Rectal smooth muscle tissue (tissue), 1 donor: ENCODE data around the gene TMED10.
"Not testable (repeated sequence)": the region's sequence is repeated elsewhere in the genome, so short reads cannot be mapped to it uniquely, and the experiment has no call there.

Source experiments
- H3K27ac ChIP-seq: one replicate; pipeline ENCODE4 v1.7.0; 2013; ENCODE audit warnings: low read depth, low read length, inconsistent platforms
- H3K27me3 ChIP-seq: one replicate; pipeline ENCODE4 v1.7.0; 2013; ENCODE audit warnings: low read length; ENCODE audit not compliant: control insufficient read depth, insufficient read depth
- H3K36me3 ChIP-seq: one replicate; pipeline ENCODE4 v1.7.0; 2013; ENCODE audit warnings: low read length; ENCODE audit not compliant: control insufficient read depth, insufficient read depth
- H3K4me1 ChIP-seq: one replicate; pipeline ENCODE4 v1.7.0; 2013; ENCODE audit warnings: low read length; ENCODE audit not compliant: control insufficient read depth, insufficient read depth
- H3K4me3 ChIP-seq: one replicate; pipeline ENCODE4 v1.7.0; 2013; ENCODE audit warnings: low read length
- H3K9ac ChIP-seq: one replicate; pipeline ENCODE4 v1.7.0; 2013; ENCODE audit warnings: low read length

TMED10 gene

GRCh38 chr14:75150637-75151036 is 25.8 kb downstream of the TMED10 start:
- H3K4me1 ChIP-seq, H3K27ac ChIP-seq, H3K36me3 ChIP-seq, H3K27me3 ChIP-seq, H3K4me3 ChIP-seq, H3K9ac ChIP-seq: not testable (repeated sequence)

DNA sequence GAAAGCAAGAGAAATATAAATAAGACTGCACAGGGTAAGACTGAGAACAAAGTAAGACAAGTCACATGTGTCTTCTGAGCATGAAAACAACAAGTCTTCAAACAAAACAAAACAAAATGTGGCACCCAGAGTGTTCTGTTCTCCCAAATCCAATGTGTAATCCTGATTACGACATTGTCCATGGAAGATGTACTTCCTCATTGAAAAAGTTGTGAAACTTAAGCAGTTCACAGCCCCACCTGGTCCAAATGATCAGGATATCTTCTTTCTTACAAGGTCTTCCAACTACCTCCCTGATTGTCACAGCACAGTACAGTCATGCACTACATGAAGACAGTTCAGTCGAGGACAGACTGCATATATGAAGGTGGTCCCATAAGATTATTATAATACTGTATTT is 26.3 kb downstream of the TMED10 start:
- Histone ChIP-seq H3K27me3 (no peaks in the 10 kb centered on the region), H3K27ac (no peak overlapping the region), H3K9ac (no peak overlapping the region), H3K4me3 (no peak overlapping the region), H3K4me1 (peaks cover 2% of the 10 kb centered on the region), H3K36me3 (peaks cover 4% of the 10 kb centered on the region)

DNA sequence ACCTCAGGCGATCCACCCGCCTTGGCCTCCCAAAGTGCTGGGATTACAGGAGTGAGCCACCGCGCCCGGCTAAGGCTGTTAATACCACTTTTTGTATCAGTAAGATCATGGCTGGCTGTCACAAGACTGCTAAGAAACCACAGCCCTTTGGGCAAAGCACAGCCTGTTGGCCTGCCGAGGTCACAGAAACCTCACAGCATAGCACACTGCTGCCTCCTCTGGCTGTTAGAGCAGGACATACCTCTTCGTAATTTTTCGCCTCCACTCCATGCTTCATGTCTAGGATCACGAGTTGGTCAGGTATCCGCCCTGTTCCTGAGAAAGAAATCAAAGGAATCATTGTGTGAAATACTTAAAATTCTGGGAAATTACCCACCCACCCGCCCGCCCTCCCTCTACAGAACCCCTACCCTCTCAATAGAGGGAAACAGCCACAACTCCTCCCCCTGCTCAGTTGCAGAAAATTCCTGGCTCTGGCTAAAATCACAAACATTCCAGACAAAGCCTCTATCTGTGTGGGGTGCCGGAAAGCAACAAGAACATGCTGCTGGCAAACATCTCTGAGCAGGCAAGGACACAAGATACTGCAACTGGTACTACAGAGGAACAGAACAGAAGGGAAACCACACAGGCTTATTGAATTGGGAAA is 28.9 kb downstream of the TMED10 start:
- no peak overlapping the region for H3K4me3 ChIP-seq
- H3K4me1 ChIP-seq: peaks cover 4% of the 10 kb centered on the region
- peak overlapping the region; percentile 78 for H3K27ac ChIP-seq
- H3K9ac ChIP-seq: no peak overlapping the region
- no peaks in the 10 kb centered on the region for H3K27me3 ChIP-seq
- H3K36me3 ChIP-seq: peaks cover 8% of the 10 kb centered on the region

- Histone ChIP-seq H3K9ac (no peak overlapping the region), H3K27me3 (no peaks in the 10 kb centered on the region), H3K36me3 (peaks cover 5% of the 10 kb centered on the region), H3K4me3 (no peak overlapping the region), H3K4me1 (peaks cover 10% of the 10 kb centered on the region), H3K27ac (no peak overlapping the region)
Observed at GRCh38 chr14:75144944-75145343, 31.5 kb downstream of the TMED10 start.

DNA sequence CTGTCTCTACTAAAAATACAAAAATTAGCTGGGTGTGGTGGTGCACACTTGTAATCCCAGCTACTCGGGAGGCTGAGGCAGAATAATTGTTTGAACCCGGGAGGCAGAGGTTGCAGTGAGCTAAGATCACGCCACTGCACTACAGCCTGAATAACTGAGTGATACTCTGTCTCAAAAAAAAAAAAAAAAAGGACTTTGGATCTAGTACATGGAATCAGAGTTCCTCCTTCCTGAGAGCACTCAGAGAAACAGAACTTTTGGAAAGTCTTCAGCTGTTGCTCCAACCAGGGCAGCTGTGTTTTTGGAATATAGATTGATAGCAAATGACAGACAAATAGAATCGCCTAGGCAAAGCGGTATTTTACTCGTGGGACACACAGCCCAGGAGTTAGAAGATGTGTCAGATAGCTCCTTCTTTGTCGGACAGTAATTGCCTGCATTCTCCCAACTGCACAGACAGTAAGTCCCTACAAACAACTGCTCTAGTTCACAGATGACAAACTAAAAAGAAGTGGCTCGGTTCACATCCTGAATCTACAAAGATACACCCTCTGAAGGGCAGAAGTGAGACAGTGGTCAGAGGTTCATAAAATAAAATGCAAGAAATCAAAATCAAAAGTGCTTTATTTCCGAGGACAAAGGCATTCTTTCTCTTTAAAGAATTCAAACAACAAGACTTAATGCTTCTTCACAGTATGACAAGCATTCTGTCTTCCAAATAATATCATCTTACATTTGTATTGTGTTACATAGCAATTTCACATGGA is 32.5 kb downstream of the TMED10 start:
- Histone ChIP-seq H3K27ac (no peak overlapping the region), H3K27me3 (no peaks in the 10 kb centered on the region), H3K36me3 (peaks cover 5% of the 10 kb centered on the region), H3K4me3 (no peak overlapping the region), H3K4me1 (peaks cover 10% of the 10 kb centered on the region), H3K9ac (no peak overlapping the region)

GRCh38 chr14:75142494-75142893 is 33.9 kb downstream of the TMED10 start:
- H3K4me1 ChIP-seq: peaks cover 11% of the 10 kb centered on the region
- H3K4me3 ChIP-seq: no peak overlapping the region
- no peak overlapping the region for H3K9ac ChIP-seq
- H3K27me3 ChIP-seq: no peaks in the 10 kb centered on the region
- peaks cover 5% of the 10 kb centered on the region for H3K36me3 ChIP-seq
- no peak overlapping the region for H3K27ac ChIP-seq

DNA sequence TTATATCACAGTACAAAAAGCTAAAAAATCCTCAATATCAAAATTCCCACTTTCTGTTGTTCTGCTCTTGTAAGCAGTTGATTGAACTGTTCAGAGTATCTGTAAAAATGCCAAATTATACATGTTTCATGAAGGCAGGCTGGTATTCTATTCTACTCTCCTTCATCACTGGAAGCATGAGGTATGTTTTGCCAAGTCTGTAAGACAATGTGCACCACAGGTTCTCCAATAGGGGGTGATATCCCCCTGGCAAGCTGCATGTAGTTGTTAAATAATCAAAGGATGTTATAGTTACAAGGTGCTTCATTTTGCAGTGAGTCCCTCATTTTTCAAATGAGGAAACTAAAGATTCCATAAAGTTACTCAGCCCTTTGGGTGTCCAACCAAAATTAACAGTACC is 34.4 kb downstream of the TMED10 start:
- H3K27ac ChIP-seq: no peak overlapping the region

DNA sequence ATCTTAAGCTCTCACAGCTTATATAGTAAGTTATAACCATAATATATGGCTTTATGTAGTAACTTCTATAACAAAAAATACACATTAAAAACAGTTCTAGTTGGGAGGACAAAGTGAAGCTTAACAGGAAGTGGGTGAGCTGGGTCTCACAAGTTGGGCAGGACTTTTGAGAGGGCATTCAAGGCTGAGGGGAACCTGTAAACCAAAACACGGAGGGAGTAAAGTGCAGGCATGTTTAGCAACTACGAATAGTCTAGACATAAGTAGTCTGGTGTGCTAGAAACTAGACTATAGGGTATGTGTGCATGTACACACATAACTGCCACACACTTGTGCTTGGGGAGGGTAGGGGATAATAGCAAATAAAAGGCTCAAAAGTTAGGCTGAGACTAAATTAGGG is 35.4 kb downstream of the TMED10 start:
- Histone ChIP-seq H3K36me3 (peaks cover 5% of the 10 kb centered on the region), H3K27me3 (no peaks in the 10 kb centered on the region), H3K4me3 (no peak overlapping the region), H3K4me1 (peaks cover 11% of the 10 kb centered on the region), H3K9ac (no peak overlapping the region), H3K27ac (no peak overlapping the region)

More for the DNA sequence above, 34.4 kb downstream of the TMED10 start:
- peaks cover 5% of the 10 kb centered on the region for H3K36me3 ChIP-seq
- H3K9ac ChIP-seq: no peak overlapping the region
- H3K27me3 ChIP-seq: no peaks in the 10 kb centered on the region
- no peak overlapping the region for H3K4me3 ChIP-seq
- peaks cover 11% of the 10 kb centered on the region for H3K4me1 ChIP-seq

DNA sequence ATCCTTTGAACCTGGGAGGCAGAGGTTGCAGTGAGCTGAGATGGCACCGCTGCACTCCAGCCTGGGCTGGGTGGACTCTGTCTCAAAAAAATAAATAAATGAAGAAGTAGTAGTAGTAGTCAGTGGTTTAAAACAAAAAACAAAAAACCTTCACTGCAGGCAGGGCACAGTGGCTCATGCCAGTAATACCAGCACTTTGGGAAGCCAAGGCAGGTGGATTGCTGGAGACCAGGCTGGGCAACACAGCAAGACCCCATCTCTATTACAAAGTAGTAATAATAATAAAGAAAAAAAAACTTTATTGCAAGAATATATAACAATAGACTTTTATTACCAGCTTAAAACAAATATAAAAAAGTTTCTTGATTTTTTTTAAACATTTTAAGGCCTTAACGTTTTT is 35.8 kb downstream of the TMED10 start:
- Histone ChIP-seq H3K9ac (no peak overlapping the region), H3K36me3 (peaks cover 6% of the 10 kb centered on the region), H3K4me3 (no peak overlapping the region), H3K27ac (no peak overlapping the region), H3K4me1 (peaks cover 11% of the 10 kb centered on the region), H3K27me3 (no peaks in the 10 kb centered on the region)

- Histone ChIP-seq H3K27me3 (no peaks in the 10 kb centered on the region), H3K36me3 (peaks cover 3% of the 10 kb centered on the region), H3K9ac (no peak overlapping the region), H3K4me1 (peaks cover 11% of the 10 kb centered on the region), H3K4me3 (no peak overlapping the region), H3K27ac (no peak overlapping the region)
Observed at GRCh38 chr14:75139185-75139584, 37.2 kb downstream of the TMED10 start.

DNA sequence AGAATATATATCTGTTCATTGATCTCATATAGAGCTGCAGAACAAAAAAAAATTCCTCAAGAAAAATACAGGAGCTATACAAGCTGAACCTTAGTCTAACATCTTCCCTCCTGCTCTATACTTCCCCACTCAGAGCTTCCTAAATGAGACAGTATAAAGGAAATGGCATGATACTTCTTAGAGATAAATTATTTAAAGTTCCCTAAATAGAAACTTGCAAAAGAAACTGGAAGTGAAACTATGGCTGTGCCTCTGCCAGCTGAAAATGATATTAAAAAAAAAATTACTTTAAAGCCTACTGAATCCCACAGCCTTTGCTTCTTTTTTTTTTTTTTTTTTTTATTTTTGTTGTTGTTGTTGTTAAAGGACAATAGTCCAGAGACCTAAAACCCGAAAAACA is 37.9 kb downstream of the TMED10 start:
- H3K27ac ChIP-seq: no peak overlapping the region
- peaks cover 11% of the 10 kb centered on the region for H3K4me1 ChIP-seq
- no peak overlapping the region for H3K9ac ChIP-seq
- peaks cover 3% of the 10 kb centered on the region for H3K36me3 ChIP-seq
- H3K4me3 ChIP-seq: no peak overlapping the region
- no peaks in the 10 kb centered on the region for H3K27me3 ChIP-seq

GRCh38 chr14:75134644-75135043 is 41.8 kb downstream of the TMED10 start:
- H3K9ac ChIP-seq: no peak overlapping the region
- H3K4me3 ChIP-seq: no peak overlapping the region
- peaks cover 8% of the 10 kb centered on the region for H3K36me3 ChIP-seq
- peaks cover 3% of the 10 kb centered on the region for H3K4me1 ChIP-seq
- no peaks in the 10 kb centered on the region for H3K27me3 ChIP-seq
- no peak overlapping the region for H3K27ac ChIP-seq

DNA sequence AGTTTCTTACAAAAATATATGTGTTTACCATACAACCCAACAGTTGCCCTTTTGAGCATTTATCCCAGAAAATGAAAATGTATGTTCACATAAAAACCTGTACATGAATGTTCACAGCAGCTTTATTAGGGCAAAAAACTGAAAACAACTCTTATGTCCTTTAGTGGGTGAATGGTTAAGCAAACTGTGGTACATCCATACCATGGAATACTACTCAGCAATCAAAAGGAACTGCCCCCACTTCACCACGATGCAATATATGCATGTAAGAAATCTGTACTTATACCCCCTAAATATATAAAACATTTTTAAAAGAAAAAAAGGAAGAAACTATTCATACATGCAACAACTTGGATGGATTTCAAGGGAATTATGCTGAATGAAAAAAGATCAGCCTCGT is 42.8 kb downstream of the TMED10 start:
- no peaks in the 10 kb centered on the region for H3K27me3 ChIP-seq
- H3K9ac ChIP-seq: no peak overlapping the region
- no peak overlapping the region for H3K27ac ChIP-seq
- H3K4me3 ChIP-seq: no peak overlapping the region
- peaks cover 5% of the 10 kb centered on the region for H3K4me1 ChIP-seq
- peaks cover 8% of the 10 kb centered on the region for H3K36me3 ChIP-seq
